ENCODE data around the gene ZNF467.

Gene ZNF467

DNA sequence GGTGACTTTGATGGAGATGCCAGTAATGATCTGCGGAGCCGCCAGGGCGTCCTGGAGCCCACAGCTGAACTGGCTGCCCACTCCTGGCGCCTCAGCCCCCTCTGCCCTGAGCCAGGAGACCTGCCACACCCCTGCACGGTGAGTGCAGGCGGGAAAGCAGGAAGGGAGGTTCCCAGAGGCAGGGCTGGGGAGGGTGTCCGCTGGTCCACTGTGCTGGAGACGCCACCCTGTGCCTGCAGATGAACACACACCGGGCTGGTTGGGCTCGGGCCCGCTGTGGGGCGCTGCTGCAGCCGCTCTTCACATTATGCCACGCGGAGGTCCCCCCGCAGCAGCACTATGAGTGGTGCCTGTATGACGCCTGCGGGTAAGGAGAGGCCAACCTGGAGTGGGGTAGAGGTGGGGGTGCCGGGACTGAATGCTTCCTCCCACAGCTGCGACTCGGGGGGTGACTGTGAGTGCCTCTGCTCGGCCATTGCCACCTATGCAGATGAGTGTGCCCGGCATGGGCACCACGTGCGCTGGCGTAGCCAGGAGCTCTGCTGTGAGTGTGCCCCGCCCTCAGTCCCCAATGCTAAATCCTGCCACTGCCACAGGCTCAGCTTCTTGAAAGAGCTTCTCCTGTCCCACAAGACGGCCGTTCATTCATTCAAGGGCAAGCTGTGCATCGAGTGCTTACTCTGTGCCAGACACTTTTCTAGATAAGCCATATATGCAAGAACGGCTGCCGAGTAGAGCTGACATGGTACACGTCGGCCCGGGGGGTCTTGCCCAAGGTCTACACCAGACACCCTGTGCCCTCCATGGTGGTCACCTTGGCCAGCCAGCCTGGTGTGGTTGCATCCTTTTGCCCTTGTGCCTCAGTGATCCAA is 14.3 kb upstream of the ZNF467 start:
- no peak for DNase-seq (ENCODE audit: low read depth in 1 of 2, low spot score in 1 of 2)

GRCh38 chr7:149785983-149786382 is 12.6 kb upstream of the ZNF467 start:
- no peak for DNase-seq (ENCODE audit: low read depth in 1 of 2, low spot score in 1 of 2)

- DNase-seq (ENCODE audit: low read depth in 1 of 2, low spot score in 1 of 2) = no peak
Observed at GRCh38 chr7:149785402-149785801, 12.0 kb upstream of the ZNF467 start.

DNA sequence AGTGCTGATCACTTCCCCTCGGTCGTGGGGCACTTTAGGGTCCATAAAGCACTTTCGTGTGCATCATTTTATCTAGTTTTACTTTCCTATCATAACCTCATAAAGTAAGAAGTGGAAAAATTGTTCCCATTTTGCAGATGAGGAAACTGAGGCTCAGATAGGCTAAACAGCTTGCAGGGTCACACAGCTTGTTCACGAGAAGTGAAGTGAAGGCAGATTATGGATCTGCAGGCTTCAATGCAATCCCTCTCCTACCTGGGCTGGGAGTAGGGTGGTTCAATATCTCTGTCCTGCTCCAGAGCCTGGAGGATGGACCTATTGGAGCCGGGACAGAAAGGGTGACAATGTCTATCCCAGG is 10.8 kb upstream of the ZNF467 start:
- DNase-seq (ENCODE audit: low read depth in 1 of 2, low spot score in 1 of 2) = no peak

DNA sequence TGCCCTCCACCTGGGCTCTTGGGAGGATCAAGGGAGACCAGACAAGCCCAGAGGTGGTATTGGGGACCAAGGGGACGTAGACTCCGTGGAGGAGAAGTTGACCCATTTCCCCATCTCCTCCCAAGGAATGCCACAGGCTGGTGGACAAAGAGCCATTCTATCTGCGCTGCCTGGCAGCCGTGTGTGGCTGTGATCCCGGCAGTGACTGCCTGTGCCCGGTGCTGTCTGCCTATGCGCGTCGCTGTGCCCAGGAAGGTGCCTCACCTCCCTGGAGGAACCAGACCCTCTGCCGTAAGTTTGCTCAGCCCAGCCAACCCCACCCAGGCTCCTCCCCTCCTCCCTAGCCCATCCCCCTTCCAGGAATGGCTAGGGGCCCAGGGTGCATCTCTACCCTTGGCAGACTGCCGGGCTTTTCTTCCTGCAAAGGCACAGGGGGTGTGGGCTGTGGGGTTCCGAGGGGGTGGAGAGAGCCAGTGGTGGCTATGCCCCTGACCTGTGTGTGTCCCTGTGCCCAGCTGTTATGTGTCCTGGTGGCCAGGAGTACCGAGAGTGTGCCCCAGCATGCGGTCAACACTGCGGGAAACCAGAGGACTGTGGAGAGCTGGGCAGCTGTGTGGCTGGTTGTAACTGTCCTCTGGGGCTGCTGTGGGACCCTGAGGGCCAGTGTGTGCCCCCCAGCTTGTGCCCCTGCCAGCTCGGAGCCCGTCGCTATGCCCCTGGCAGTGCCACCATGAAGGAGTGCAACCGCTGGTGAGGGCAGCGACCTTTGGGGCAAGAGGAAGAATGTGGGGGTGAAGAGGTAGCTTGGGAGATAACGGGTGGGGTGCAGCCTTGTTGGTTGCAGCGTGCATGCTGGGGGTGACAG is 10.2 kb upstream of the ZNF467 start:
- no peak for DNase-seq (ENCODE audit: low read depth in 1 of 2, low spot score in 1 of 2)

GRCh38 chr7:149782682-149783345 is 9.4 kb upstream of the ZNF467 start:
- DNase-seq (ENCODE audit: low read depth in 1 of 2, low spot score in 1 of 2) = no peak

DNA sequence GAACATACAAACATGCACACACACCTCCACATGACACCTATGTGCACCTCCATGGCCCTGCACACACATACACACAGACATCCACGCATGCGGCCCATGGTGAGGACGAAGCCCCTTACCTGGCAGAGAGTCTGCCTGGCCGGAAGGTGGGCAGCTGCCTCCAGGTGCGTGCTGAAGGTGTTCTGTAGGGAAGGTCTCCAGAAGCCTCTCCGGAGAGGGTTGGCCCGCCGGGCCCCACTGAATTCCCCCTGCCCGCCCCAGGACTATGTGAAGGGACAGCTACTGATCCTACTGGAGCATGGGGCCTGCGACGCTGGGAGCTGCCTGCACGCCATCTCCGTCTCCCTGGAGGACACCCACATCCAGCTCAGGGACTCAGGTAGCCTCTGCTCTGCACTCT is 8.5 kb upstream of the ZNF467 start:
- no peak for DNase-seq (ENCODE audit: low read depth in 1 of 2, low spot score in 1 of 2)

GRCh38 chr7:149780636-149781419 is 7.4 kb upstream of the ZNF467 start:
- no peak for DNase-seq (ENCODE audit: low read depth in 1 of 2, low spot score in 1 of 2)

- no peak for DNase-seq (ENCODE audit: low read depth in 1 of 2, low spot score in 1 of 2)
Observed at GRCh38 chr7:149780056-149780455, 6.7 kb upstream of the ZNF467 start.

- DNase-seq (ENCODE audit: low read depth in 1 of 2, low spot score in 1 of 2) = no peak
Observed at GRCh38 chr7:149779502-149779805, 6.1 kb upstream of the ZNF467 start.

DNA sequence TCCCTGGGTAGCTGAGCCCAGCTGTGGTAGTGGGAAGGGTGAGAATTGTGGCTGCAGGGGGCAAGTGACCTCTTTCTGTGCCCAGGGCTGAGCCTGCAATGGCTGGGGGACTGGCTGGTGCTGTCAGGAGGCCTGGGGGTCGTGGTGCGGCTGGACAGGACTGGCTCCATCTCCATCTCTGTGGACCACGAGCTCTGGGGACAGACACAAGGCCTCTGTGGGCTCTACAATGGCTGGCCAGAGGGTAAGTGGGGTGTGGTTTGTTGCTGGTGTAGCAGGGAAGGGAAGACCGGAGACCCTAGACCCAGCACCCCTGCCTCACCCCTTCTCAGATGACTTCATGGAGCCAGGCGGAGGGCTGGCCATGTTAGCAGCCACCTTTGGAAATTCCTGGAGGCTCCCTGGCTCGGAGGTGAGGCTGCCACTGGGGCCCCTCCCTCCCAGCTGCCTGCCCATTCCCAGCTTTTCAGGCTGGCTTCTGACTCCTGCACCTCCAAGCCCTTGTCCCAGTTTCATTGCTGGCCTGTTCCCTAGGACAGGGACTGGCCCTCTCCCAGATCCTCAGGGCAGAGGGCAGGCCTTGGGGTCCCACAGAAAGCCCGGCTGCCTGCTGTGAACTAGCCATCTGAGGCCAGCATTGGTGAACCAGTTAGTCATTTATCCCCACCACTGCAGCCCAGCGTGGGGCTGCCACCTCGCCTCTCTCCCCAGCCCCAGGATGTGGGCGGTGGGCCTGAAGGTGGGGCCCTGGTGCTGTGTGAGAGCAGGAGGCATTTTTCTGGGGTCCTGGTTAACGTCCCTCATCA is 5.5 kb upstream of the ZNF467 start:
- no peak for DNase-seq (ENCODE audit: low read depth in 1 of 2, low spot score in 1 of 2)

DNA sequence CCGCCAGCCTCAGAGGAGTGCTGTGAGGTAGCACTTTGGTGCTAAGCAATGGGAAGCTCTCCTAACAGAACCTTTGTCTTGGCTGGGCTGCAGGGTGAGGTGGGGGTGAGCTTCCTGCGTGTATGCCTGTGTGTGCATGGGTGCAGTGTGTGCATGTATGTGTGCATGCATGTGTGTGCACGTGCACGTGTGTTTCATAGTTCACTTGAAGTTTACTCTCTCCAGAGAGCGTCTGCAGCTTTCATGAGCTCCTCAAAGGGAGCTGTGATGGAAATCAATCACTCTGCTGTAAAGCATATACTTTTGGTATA is 4.9 kb upstream of the ZNF467 start:
- DNase-seq (ENCODE audit: low read depth in 1 of 2, low spot score in 1 of 2) = no peak

DNA sequence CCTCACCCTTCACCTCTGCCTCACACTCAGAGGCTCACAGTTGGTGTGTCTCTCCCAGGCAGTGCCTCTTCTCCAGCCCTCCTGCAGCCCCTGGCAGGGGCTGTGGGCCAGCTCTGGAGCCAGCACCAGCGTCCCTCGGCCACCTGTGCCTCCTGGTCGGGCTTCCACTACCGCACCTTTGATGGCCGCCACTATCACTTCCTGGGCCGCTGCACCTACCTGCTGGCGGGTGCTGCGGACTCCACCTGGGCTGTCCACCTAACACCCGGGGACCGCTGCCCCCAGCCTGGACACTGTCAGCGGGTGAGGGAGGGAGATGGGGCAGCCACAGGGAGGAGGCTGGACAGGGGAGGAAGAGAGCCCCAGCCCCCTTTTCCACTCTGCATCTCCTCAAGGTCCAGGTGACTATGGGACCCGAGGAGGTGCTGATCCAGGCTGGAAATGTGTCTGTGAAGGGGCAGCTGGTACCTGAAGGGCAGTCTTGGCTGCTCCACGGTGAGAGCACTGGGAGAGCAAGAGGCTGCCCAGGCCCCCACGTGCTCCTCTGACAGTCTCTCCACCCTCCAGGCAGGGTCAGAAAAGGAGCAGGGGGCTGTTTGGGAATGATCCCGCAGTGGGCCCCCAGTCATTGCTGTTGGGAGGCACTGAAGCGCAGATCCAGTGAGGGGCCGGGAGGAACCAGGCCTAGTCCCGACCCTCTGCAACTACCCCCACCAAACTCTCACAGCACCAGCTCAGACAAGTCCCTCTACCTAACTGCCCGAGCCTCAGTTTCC is 4.4 kb upstream of the ZNF467 start:
- DNase-seq (ENCODE audit: low read depth in 1 of 2, low spot score in 1 of 2) = no peak

DNA sequence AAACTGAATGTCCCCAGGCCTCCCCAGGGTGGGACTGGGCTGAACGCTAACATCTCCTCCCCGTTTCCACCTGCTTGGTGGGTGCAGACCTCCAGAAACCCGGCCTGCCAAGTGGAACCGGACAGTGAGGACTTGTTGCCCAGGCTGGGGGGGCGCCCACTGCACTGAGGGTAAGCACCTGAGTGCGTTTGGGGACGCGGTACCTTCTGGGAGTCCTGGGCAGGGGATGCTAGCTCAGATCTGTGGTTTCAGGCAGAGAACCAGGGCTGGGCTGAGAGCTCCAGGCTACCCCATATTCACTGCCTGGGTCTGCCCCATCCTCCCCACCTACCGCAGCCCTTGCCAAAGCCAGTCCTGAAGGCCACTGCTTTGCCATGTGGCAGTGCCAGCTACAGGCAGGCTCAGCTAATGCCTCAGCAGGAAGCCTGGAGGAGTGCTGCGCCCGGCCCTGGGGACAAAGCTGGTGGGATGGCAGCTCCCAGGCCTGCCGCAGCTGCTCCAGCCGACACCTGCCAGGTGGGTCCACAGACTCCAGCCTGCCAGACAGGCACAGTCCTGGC is 3.5 kb upstream of the ZNF467 start:
- DNase-seq (ENCODE audit: low read depth in 1 of 2, low spot score in 1 of 2) = no peak

GRCh38 chr7:149776289-149776688 is 2.9 kb upstream of the ZNF467 start:
- no peak for DNase-seq (ENCODE audit: low read depth in 1 of 2, low spot score in 1 of 2)

DNA sequence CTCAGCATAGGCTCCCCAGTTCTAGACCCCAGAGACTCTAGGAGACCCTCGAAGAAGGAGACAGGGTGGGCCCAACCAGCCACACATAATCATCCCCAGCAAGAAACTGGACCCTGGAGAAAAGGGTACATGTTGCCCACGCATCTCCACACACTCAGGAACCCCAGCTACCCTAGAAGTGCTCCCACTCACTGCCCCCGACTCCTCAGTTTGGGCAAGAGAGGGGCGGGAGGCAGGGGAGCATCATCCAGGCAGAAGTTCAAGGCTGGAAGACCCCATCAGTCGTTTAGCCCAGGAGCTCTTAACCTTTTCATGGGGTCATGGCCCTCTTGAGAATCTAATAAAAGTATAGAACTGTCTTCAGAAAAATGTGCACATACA is 1.8 kb upstream of the ZNF467 start:
- no peak for DNase-seq (ENCODE audit: low read depth in 1 of 2, low spot score in 1 of 2)

DNA sequence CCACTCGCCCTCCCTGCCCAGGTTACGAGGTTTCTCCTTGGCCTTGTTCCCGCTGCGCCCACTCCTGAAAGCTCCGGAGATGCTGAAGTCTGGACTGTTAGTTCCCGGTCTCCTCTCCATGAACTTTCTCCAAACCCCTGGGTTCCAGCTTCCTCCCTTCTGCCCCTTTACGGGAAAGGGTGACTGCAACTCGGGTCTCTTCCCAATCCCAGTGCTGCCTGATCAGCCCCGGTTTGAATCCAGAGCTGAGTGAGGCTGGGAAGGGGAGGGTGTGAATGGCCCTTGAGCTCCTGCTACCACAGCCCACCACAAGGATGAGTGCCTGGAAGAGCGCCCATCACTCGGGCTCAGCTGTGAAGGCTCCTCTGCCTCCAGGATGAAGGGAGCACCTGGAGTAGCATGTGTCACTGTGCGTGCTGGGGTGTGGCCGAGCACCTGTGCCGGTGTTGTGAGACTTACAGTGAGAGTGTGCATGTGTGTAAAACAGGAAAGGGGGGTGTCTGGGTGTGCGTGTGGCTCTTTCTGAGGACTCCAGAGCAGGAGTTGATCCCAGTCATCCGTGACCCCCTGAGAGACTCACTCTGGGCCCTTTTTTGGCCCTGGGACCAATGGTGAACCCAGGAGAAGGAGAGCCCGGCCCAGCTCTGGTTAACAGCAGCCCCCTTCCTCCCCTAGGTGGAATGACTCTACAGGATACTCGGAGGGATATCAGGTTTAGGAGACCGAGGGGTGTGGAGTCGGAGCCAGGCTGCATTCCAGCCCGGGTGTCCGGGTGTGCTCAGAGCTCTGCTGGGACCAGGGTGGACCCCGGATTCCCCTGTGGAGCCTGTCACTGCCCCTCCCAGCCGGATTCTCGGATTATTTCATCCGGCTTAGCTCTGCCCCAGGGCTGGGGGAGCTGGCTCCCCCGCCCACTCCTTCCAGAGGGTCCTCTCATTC is 1.1 kb upstream of the ZNF467 start:
- no peak for DNase-seq (ENCODE audit: low read depth in 1 of 2, low spot score in 1 of 2)

DNA sequence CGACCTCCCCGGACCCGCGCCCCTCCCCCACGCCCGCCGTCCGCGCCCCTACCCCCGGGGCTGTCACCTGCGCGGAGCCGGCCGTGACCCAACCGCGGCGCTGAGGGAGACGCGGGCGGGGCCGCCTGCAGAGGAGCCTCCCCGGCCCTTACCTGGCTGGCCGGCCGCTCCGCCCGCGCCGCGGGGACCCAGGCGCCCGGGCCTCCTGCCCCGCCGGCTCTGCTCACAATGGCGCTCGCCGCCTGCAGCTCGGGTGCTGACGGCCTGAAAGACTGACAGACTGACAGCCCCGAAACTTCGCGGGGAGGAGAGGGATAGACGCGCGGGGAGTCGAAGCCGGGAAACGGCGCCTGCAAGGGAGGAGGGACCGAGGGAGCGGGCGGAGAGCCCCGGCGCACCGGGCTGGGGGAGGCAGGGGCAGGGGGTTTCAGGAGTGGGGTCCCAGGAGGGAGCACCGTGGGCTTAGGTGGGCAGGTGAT is 393 bp downstream of the ZNF467 start:
- peak in 1 of 2 donors; percentile 15 for DNase-seq (ENCODE audit: low read depth in 1 of 2, low spot score in 1 of 2)
